Left renal cortex interstitium (tissue), 4 donors: ENCODE data around the gene NRN1L. TPM values are rescaled to one million over a fixed set of nuclear protein-coding genes. Genes with fewer than 3 reads are reported as not detected.
"Not testable (repeated sequence)": the region's sequence is repeated elsewhere in the genome, so short reads cannot be mapped to it uniquely, and the experiment has no call there.

Source experiments
- DNase-seq, 4 donors: peaks; one replicate each; pipeline ENCODE4 v3.0.0-alpha.2; 2013; ENCODE audit warnings: low read depth in 4 of 4, low spot score in 2 of 4, missing footprints in 1 of 4
- polyA plus RNA-seq, 4 donors: library from polyadenylated mRNA; unstranded; fragments of 120-200 nt; gene quantifications; one replicate each; pipeline ENCODE4 v1.2.1, GENCODE V29; 2013; ENCODE audit not compliant: insufficient read length in 4 of 4

The NRN1L gene
- polyA plus RNA-seq, 4 donors, result 0.30 to 0.68 (median 0.63) TPM; not detected in 1

DNA sequence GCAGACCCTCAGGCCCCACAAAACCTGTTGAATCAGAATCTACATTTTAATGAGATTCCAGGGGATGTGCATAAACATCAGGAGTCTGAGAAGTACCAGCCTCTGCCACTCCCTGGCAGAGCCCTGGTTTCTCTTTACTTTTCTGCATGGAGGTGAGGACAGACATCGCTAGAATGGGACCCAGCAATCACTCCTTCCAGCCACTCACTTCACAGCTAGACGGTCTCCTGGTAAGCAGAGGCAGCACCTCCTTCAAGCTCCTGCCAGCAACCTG is 30.7 kb downstream of the NRN1L start:
- DNase-seq, result not testable (repeated sequence)

DNA sequence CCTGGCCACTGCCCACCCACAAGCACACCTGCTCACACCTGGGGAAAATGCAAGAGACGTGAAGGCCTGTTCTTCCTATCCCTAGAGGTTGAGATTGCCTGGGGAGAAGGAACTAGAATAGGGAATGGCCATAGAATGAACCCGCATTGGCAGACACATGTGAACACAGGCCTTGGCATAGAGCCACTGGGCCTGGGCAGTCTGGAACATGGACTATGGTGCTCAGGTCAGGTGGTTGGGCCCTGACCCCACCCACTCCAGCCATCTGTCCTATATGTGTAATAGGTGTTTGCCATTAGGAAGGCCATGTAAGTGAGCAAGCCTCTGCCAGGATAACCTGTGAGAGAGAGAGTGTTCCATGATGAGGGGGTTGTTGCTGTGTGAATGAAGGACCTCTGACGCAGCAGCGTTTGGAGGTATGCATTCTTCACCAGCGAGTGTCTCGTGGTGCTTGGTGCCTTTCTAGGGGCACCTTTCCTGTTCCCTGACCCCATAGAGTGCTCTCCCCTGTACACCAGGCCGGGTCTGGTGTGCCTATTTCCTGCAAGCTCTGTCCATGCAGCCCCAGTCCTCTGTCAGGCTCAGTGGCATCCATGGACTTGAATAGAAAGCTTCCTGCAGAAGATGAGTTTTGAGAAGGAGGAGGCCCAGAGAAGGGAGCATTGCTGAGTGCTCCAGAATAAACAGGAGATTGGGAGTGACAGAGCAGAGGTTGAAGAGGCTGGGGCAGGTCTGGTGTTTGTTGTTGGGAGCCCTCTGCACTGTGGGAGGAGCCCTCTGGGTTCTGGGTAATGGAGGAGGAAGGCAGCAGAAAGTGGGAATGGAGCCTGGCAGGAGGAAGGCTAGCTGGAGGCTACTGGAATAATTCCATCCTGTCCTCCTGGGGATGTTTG is 31.4 kb downstream of the NRN1L start:
- no peak for DNase-seq

DNA sequence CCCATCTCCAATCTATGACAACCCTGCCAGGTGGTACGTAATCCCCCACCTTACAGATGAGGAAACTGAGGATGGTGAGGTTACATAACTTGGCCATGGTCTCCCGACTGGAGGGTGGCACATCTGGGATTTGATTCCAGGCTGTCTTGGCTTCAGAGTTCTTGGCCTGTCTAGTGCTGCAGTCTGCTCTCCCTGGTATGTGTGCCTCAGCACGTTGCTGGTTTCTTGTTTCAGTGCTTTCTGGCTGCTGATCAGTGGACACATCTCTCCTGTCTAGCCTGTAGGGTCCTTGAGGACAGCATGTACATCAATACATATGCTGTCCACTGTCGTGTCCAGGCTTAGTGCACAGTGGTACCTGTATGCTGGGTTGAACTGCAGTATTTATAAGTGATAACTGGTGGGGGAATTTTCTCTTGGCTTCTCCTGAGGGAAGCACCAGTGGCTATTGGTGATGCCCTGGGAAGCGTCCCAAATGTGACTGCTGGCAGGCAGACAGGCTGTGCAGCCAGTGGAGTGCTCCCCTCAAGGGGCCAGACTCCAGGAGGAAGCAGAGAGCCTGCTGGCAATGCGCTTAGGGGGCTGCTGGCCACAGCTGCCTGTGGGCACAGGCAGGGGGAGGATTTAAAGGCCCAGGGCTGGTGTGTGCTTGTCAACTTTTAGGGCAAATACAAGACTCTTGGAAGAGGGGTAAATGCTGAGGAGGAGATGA is 32.6 kb downstream of the NRN1L start:
- no peak for DNase-seq

DNA sequence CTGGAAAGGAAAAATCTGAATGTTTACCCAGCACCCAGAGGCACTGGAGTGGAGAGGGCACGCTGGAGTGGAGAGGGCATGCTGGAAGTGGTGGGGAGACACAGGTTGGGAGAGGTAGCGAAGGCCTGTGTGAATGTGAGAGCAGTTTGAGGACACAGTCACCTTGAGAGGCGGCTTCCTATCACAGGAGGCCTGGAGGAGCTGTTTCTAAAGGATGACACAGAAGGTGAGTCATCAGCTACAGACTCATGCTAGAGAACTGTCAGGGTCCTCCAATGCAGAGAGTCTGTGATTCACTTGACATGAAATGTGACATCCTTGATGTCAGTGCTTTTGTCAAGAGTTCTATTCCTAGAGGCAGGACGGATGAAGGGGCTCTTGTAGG is 33.2 kb downstream of the NRN1L start:
- no peak for DNase-seq

DNA sequence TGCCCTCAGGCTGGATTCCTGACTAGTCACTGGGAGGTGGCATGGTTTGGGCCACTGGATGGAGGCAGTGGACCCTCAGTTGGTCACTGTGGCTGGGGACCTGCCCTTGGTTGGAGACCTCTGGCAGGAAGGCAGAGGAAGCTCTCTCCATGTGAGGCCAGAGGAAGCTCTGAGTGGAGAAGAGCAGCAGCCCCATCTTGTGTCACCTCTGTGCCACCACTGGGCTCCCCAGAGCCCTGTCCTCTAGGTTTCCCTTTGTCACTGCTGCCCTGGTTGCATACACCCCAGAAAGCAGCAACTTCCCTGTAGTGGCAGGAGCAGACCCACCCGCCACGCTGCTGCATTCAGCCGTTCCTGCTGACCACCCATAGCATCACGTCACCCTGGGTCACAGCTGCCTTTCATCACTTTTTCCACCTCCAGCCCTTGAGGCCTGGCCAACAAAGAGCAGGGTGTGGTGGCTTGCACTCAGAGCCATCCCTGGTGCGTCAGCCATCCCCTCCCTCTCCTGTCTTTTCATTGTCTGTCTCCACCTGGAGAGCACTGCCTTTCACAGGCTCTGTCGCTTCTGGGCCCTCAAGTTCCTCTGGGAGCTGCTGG is 35.0 kb downstream of the NRN1L start:
- no peak for DNase-seq

DNA sequence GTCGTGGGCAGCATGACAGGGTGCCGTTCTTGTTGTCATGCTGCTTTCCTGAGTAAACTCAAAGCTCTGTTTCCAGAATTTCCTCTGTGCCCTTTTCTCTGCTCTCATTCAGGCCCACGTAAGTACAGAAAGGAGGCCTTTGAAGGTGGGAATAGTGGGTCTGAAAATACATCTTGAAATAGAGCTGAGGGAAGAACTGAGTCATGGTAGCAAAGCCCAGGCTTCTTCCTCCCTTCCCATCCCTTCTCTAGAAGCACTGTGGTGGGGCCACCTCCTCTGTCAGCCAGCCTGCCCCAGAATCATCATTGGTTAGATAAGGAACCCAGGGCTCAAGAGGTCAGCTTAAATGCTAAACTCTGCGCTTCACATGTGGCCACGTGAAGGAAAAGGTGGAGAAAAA is 37.5 kb downstream of the NRN1L start:
- DNase-seq, result no peak

DNA sequence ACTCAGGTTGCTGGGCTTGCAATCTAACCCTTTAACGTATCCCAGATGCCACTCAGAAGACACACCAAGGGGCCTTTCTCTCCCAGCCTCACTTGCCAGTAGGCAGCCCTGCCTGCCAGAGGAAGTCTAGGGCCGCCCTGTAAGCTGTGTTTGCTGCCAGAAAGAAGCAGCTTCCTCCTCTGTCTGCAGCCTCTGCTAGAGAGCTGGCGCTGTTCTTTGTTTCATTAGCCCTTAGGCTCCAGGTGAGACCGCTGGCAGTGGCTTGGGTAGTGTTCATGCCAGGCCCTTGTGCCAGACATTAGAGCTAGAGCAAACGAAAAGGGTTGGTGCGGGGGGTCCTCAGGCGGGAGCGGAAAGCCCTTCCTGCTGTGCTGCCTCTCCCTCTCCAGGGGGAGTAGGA is 38.1 kb downstream of the NRN1L start:
- no peak for DNase-seq

DNA sequence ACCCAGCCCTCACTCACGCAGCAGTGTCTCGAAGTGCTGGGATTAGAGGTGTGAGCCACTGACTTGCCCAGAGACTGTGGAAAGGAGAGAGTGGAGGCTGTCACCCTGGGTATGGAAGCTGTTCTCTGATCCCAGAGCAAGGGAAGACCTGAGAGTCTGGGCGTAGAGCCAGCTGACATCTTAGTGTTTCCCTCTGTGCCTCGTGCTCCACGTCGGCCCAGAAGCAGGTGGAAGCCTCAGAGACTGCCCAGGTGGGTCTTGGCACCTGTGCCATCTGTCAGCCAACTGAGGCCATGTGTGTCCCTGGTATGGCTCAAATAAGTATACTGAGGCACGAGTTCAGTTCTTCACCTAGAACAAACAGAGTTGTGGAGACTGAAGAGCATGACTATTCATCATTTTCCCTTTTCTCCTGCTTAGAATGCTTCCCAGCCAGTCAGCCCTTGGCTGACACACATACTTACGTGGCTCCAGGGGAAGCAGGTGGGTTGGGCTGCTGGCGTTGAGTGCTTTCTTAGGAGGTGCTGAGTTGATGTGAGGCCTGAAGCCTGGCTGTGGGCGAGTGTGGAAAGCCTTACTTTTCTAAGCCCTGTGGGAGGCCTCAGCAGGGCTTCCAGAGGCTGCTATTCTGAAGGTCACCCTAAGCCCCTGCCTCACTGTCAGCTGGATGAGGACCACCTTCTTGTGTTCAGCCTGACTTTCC is 38.9 kb downstream of the NRN1L start:
- DNase-seq, result no peak

DNA sequence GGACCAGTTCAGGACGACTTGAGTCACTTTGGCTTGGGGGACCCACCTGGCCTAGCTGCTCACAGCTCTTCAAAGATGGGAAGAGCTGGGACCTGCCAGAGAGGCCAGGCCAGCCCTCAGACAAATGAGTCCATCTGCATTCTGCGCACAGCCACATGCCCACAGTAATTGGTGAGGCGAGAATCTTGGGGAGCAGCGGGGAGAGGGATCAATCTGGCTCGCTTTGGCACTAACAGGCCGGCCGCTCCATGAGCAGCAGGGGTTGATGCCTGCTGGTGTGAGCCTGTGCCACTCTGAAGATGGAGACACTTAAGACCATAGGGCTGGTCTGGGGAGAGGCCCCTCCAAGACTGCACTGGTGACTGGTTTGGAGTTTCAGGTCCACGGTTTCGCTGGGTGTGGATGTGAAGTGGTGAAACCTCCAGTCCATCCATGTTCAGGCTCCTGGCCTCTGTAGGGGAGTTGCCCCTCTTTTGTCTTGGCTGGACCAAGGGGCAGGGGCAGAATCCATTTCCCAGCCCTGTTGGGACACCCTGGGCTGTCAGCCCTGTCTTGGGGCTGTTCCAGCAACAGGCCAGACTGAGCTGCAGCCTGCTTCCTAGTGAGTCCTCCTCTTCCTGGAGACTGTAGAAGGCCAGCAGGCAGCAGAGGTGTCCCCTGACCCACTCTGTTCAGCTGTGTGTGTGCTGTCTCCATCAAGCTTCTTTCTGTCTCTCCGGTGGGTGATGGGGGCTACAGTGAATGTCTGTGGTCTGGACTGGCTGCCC is 39.6 kb downstream of the NRN1L start:
- DNase-seq, result no peak

DNA sequence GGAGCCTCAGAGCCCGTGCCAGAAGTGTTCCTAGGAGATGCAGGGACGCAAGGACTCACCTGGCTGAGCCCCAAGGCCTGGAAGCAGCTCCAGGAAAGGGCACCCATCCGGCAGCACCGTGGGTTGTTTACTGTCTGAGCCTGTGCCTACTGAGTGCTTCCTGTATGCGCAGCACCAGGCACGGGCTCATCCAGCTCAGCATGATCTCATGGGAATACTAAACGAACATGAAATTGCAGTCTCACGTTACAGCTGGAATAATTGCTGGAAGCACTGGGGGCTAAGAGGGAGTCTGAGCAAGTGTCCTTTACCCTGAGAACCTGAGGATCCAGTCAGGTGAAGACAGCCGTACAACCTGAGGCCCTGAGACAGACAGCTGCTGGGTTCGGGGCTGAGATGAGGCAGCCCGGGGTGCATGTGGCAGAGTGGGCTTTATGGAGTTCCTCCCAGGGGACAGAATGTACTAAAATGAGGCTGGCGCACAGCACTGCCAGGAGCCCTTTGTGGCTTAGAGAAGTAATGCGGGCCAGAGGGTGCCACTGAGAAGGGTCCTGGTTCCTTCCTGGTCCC is 41.6 kb downstream of the NRN1L start:
- no peak for DNase-seq

DNA sequence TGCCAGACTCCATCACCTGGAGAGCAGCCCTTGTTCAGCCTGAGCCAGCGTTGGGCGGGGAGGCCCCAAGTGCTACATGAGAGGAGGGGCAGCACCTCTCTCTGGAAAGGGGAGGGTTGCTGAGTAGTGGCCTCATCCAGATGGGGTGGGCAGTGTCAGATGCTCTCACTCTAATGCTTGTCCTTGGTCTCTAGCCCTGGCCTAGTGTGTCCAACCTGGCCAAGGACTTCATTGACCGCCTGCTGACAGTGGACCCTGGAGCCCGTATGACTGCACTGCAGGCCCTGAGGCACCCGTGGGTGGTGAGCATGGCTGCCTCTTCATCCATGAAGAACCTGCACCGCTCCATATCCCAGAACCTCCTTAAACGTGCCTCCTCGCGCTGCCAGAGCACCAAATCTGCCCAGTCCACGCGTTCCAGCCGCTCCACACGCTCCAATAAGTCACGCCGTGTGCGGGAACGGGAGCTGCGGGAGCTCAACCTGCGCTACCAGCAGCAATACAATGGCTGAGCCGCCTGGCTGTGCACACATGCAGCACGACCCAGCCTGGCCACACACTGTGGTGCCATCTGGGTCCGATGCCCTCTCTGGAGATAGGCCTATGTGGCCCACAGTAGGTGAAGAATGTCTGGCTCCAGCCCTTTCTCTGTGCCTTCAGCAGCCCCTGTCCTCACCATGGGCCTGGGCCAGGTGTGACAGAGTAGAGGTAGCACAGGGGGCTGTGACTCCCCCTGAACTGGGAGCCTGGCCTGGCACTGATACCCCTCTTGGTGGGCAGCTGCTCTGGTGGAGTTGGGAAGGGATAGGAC is 42.7 kb downstream of the NRN1L start:
- no peak for DNase-seq

DNA sequence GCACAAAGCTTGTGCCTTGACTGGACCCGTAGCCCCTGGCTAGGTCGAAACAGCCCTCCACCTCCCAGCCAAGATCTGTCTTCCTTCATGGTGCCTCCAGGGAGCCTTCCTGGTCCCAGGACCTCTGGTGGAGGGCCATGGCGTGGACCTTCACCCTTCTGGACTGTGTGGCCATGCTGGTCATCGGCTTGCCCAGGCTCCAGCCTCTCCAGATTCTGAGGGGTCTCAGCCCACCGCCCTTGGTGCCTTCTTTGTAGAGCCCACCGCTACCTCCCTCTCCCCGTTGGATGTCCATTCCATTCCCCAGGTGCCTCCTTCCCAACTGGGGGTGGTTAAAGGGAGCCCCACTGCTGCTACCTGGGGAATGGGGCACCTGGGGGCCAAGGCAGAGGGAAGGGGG is 43.5 kb downstream of the NRN1L start:
- DNase-seq, result no peak

DNA sequence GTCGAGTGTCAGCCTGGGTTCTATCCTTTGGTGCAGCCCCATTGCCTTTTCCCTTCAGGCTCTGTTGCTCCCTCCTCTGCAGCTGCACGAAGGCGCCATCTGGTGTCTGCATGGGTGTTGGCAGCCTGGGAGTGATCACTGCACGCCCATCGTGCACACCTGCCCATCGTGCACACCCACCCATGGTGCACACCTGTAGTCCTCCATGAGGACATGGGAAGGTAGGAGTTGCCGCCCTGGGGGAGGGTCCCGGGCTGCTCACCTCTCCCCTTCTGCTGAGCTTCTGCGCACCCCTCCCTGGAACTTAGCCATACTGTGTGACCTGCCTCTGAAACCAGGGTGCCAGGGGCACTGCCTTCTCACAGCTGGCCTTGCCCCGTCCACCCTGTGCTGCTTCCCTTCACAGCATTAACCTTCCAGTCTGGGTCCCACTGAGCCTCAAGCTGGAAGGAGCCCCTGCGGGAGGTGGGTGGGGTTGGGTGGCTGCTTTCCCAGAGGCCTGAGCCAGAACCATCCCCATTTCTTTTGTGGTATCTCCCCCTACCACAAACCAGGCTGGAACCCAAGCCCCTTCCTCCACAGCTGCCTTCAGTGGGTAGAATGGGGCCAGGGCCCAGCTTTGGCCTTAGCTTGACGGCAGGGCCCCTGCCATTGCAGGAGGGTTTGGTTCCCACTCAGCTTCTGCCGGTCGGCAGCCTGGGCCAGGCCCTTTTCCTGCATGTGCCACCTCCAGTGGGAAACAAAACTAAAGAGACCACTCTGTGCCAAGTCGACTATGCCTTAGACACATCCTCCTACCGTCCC is 44.1 kb downstream of the NRN1L start:
- DNase-seq, result peak in 1 of 4 donors; percentile 44

DNA sequence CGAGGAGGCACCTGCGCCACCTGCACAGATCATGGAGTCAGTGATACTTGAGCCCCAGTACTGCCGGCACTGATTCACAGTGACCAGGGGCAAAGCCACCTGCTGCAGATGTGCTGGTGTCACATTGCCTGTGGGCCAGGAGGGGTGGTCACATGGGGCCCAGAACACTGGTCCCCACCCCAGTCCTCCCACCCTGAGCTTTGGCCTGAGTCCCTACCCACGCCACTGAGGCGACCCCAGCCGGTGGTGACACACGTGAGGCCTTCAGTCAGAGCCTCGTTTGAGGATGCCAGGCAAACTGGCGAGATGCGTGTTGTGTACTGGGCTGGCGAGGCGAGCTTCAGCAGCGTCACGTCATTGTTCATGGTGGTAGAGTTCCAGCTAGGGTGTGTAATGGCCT is 45.5 kb downstream of the NRN1L start:
- no peak for DNase-seq

DNA sequence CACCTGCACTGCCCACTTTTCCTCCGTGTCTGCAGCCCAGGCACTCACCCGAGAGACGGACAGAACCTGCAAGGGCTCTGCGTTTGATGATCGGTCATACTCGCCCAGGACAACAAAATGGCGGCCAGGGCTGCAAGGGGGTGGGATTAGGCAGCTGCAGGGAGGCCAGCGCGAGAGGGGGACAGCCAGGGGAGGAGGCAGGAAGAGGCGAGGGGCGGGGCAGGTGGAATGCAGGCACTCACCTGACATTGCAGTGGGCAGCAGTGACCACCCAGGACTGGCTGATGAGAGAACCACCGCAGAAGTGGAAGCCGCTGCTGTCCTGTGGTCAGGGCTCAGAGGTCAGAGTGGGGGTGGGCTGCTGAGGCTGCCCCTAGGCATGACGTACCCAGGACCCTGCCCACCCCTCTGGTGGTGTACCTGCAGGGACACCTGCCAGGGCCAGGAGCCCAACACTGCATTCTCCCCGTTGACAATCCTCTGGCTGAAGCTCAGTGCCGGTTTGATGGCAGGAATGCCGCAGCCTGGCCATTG is 46.1 kb downstream of the NRN1L start:
- no peak for DNase-seq

DNA sequence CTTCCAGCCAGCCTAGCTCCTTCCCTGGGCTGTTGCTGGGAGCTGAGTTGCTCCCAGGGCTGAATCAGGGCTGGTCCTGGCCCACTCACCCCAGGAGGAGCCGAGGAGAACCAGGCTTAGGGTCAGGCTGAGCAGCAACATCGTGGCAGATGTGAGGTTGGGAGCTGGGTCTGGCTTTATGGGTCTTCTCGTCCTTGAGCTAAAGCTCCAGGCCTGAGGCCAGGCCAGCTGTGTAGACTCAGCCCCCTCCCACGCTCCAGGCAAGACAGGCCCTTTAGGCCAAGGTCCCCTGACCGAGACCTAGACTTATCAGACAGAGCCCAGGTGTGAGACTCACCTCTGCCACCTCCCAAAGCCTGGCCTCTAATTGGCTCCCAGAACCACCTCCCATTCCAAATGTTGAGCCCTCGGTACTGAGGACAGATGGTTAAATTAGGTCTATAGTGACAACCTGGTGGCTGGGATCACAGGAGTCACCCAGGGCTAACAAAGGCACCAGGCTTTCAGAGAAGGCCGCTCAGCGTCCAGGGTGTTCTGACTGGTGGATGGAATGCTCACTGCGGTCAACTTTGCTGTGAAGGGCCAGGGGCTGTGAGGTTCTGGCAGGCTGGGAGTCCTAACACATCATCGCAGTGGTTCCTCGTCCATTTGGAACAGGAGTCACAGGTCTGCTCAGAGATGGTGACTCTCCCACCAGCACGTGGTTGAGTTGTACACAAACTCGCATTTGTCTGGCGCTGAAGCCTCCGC is 47.2 kb downstream of the NRN1L start, which contains the start of gene CTRL:
Gene CTRL, minus strand, starts transcription at position 151 of the 750 bp plus-strand sequence. Its CDS starts 10 bp downstream, at position 141.
- DNase-seq, result no peak

DNA sequence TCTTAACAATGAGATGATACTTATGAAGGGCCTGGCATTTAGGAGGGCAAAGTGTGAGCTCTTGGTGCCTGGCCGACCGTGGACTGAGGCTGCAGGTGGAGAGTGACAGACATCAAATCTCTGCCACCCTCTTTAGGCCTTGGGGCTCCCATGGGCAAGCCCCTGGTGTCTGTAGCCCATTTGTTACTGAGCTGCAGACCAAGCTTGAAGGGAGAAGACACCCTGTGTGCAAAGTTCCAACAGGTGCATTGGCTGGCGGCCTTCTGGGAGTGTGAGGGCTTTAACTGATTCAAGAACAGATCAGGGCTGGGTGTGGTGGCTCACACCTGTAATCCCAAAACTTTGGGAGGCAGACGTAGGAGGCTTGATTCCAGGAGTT is 47.8 kb downstream of the NRN1L start:
- no peak for DNase-seq
